Measurements from ENCODE around the gene KLF12.

KLF12 gene

DNA sequence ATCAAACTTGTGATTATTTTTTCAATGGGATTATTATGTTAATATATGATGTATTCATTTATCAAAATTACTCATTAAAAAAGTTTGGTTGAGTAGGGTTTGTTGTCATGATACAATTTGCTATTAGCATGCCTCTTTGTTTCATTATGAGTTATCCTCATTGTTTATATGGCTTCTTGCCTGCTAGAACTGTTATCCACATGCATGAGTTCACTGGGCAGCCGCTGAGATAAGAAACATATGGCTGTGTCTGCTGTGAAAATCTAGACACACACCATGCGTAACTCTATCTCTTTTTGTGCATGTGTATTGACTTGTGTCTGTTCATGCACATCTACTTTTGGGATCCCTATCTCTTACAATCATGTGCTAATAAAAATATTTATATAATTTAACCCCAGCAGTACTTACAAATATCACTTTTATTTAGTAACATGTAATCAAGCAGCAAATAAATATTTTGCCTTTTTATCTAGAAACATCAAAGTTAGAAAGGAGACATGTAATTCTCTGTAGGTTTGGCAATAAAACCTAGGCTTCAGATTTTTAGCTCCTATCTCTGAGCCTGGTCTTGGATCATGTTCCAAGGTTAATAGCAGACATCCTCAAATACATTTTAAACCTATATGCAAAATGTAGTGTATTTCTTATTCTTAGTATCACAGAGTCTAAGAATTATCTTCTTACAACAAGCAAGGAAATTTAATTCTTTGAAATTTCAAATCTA lies 11.2 kb upstream of the KLF12 start:
- TF ChIP-seq EZH2 (IDR thresholded peaks at IDR 0.05; ENCODE audit: borderline replicate concordance, low read depth, low read length, severe bottlenecking) (no peak), CTCF (IDR thresholded peaks at IDR 0.05; ENCODE audit: borderline replicate concordance, extremely low read depth, low read length, poor library complexity, severe bottlenecking) (no peak)
- H3K4me2 ChIP-seq (ENCODE audit: insufficient read depth, low read length), result no peak overlapping the region
- H3K27me3 ChIP-seq (ENCODE audit: insufficient read depth, low read length, poor library complexity), result no peaks in the 10 kb centered on the region
- no peaks in the 10 kb centered on the region for H4K20me1 ChIP-seq (ENCODE audit: insufficient read depth, low read length)
- no peak overlapping the region for H3K4me3 ChIP-seq (ENCODE audit: low read depth in 1 of 2, low read length in 2 of 2)
- H3K9ac ChIP-seq (ENCODE audit: low read depth, low read length), result no peak overlapping the region
- H2AFZ ChIP-seq (ENCODE audit: low read depth, low read length), result no peak overlapping the region
- H3K4me1 ChIP-seq (ENCODE audit: insufficient read depth, low read length), result no peaks in the 10 kb centered on the region
- DNase-seq, result no peak
- H3K36me3 ChIP-seq (ENCODE audit: insufficient read depth, low read length), result no peaks in the 10 kb centered on the region
- H3K79me2 ChIP-seq (ENCODE audit: insufficient read depth, low read length), result no peaks in the 10 kb centered on the region
- no peak for ATAC-seq (ENCODE audit: insufficient read depth, low read depth)
- no peak overlapping the region for H3K27ac ChIP-seq (ENCODE audit: low read length)
- no peaks in the 10 kb centered on the region for H3K9me3 ChIP-seq (ENCODE audit: insufficient read depth, low read length, severe bottlenecking)

- no peaks in the 10 kb centered on the region for H3K4me1 ChIP-seq (ENCODE audit: insufficient read depth, low read length)
- TF ChIP-seq EZH2 (IDR thresholded peaks at IDR 0.05; ENCODE audit: borderline replicate concordance, low read depth, low read length, severe bottlenecking) (no peak), CTCF (IDR thresholded peaks at IDR 0.05; ENCODE audit: borderline replicate concordance, extremely low read depth, low read length, poor library complexity, severe bottlenecking) (no peak)
- H3K9me3 ChIP-seq (ENCODE audit: insufficient read depth, low read length, severe bottlenecking), result no peaks in the 10 kb centered on the region
- H4K20me1 ChIP-seq (ENCODE audit: insufficient read depth, low read length), result no peaks in the 10 kb centered on the region
- H3K27ac ChIP-seq (ENCODE audit: low read length), result no peak overlapping the region
- H3K4me3 ChIP-seq (ENCODE audit: low read depth in 1 of 2, low read length in 2 of 2), result no peak overlapping the region
- no peaks in the 10 kb centered on the region for H3K27me3 ChIP-seq (ENCODE audit: insufficient read depth, low read length, poor library complexity)
- no peaks in the 10 kb centered on the region for H3K79me2 ChIP-seq (ENCODE audit: insufficient read depth, low read length)
- no peak for ATAC-seq (ENCODE audit: insufficient read depth, low read depth)
- H2AFZ ChIP-seq (ENCODE audit: low read depth, low read length), result no peak overlapping the region
- no peaks in the 10 kb centered on the region for H3K36me3 ChIP-seq (ENCODE audit: insufficient read depth, low read length)
- H3K4me2 ChIP-seq (ENCODE audit: insufficient read depth, low read length), result no peak overlapping the region
- no peak for DNase-seq
- H3K9ac ChIP-seq (ENCODE audit: low read depth, low read length), result no peak overlapping the region
Observed at GRCh38 chr13:74144269-74144668, 10.1 kb upstream of the KLF12 start.

DNA sequence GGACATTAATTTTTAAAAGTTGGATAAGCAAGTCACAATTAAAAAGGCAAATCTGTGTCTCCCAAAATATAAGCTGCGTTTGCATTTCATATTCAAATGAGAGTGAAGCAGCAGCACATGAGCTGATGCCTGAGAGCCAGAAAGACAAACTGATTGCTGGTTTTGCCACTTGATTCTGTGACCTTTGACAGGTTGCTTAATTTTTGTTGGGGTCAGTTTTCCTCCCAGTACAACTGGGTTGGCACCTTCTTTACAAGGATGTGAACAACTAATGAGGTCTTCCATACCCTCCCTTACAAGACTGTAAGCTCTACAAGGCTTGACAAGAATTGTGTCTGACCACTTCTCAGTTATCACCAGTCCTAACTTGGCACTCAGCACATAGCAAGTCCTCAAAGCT lies 8.1 kb upstream of the KLF12 start:
- no peak for ATAC-seq (ENCODE audit: insufficient read depth, low read depth)
- H3K27me3 ChIP-seq (ENCODE audit: insufficient read depth, low read length, poor library complexity), result no peaks in the 10 kb centered on the region
- no peaks in the 10 kb centered on the region for H3K4me1 ChIP-seq (ENCODE audit: insufficient read depth, low read length)
- TF ChIP-seq CTCF (IDR thresholded peaks at IDR 0.05; ENCODE audit: borderline replicate concordance, extremely low read depth, low read length, poor library complexity, severe bottlenecking) (no peak), EZH2 (IDR thresholded peaks at IDR 0.05; ENCODE audit: borderline replicate concordance, low read depth, low read length, severe bottlenecking) (no peak)
- H3K9ac ChIP-seq (ENCODE audit: low read depth, low read length), result no peak overlapping the region
- H3K4me3 ChIP-seq (ENCODE audit: low read depth in 1 of 2, low read length in 2 of 2), result no peak overlapping the region
- H3K27ac ChIP-seq (ENCODE audit: low read length), result no peak overlapping the region
- no peak for DNase-seq
- no peaks in the 10 kb centered on the region for H3K9me3 ChIP-seq (ENCODE audit: insufficient read depth, low read length, severe bottlenecking)
- H3K79me2 ChIP-seq (ENCODE audit: insufficient read depth, low read length), result no peaks in the 10 kb centered on the region
- H3K36me3 ChIP-seq (ENCODE audit: insufficient read depth, low read length), result no peaks in the 10 kb centered on the region
- H2AFZ ChIP-seq (ENCODE audit: low read depth, low read length), result no peak overlapping the region
- H4K20me1 ChIP-seq (ENCODE audit: insufficient read depth, low read length), result no peaks in the 10 kb centered on the region
- H3K4me2 ChIP-seq (ENCODE audit: insufficient read depth, low read length), result no peak overlapping the region
